Subcutaneous abdominal adipose tissue (tissue), 5 donors: Measurements from ENCODE around the gene KIR2DL1.
"Not testable (repeated sequence)": the region's sequence is repeated elsewhere in the genome, so short reads cannot be mapped to it uniquely, and the experiment has no call there.

Experiments used
- H3K27ac ChIP-seq: one replicate; pipeline ENCODE4 v1.7.0; 2013; ENCODE audit warnings: low read depth, mild to moderate bottlenecking, inconsistent platforms, low read length, moderate library complexity
- H3K27me3 ChIP-seq, 5 donors: one replicate each; pipeline ENCODE4 v1.7.0; 2013; ENCODE audit warnings: low read length in 5 of 5, inconsistent platforms in 1 of 5; ENCODE audit not compliant: control insufficient read depth in 5 of 5, insufficient read depth in 4 of 5
- H3K36me3 ChIP-seq, 5 donors: one replicate each; pipeline ENCODE4 v1.7.0; 2013; ENCODE audit warnings: low read length in 5 of 5; ENCODE audit not compliant: control insufficient read depth in 5 of 5, insufficient read depth in 5 of 5
- H3K4me1 ChIP-seq, 5 donors: one replicate each; pipeline ENCODE4 v1.7.0; 2013; ENCODE audit warnings: low read length in 5 of 5, mild to moderate bottlenecking in 3 of 5, moderate library complexity in 1 of 5; ENCODE audit not compliant: control insufficient read depth in 5 of 5, insufficient read depth in 5 of 5
- H3K4me3 ChIP-seq, 5 donors: one replicate each; pipeline ENCODE4 v1.7.0; 2013; ENCODE audit warnings: low read length in 5 of 5, low read depth in 1 of 5
- H3K9ac ChIP-seq, 5 donors: one replicate each; pipeline ENCODE4 v1.7.0; 2013; ENCODE audit warnings: low read length in 5 of 5, mild to moderate bottlenecking in 4 of 5, moderate library complexity in 3 of 5
- H3K9me3 ChIP-seq, 5 donors: one replicate each; pipeline ENCODE4 v1.7.0; 2013; ENCODE audit warnings: low read length in 5 of 5; ENCODE audit not compliant: control insufficient read depth in 5 of 5
- donor health status: healthy.
- donor health status: healthy.
- donor health status: healthy.
- donor health status: healthy.
- donor health status: healthy.

The KIR2DL1 gene

GRCh38 chr19:54791476-54791875, 21.9 kb downstream of the KIR2DL1 start:
- Histone ChIP-seq H3K27me3 (peaks cover 0 to 2% (median 0%) of the 10 kb centered on the region in 5 donors), H3K9me3 (no peaks in the 10 kb centered on the region), H3K27ac (no peak overlapping the region), H3K36me3 (no peaks in the 10 kb centered on the region), H3K4me1 (peaks cover 0 to 7% (median 0%) of the 10 kb centered on the region in 5 donors), H3K4me3 (no peak overlapping the region), H3K9ac (no peak overlapping the region)

GRCh38 chr19:54792814-54793213, 23.2 kb downstream of the KIR2DL1 start:
- peak overlapping the region; percentile 48 to 65 (median 57) for H3K4me3 ChIP-seq
- H3K9me3 ChIP-seq: peaks cover 0 to 3% (median 0%) of the 10 kb centered on the region in 5 donors
- H3K4me1 ChIP-seq: peaks cover 0 to 12% (median 0%) of the 10 kb centered on the region in 5 donors
- no peak overlapping the region for H3K27ac ChIP-seq
- H3K36me3 ChIP-seq: no peaks in the 10 kb centered on the region
- H3K9ac ChIP-seq: peak overlapping the region in 4 of 5 donors; percentile 38 to 72 (median 56)
- H3K27me3 ChIP-seq: peaks cover 0 to 4% (median 0%) of the 10 kb centered on the region in 5 donors

- Histone ChIP-seq H3K9me3 (peaks cover 0 to 3% (median 0%) of the 10 kb centered on the region in 5 donors), H3K4me3 (no peak overlapping the region), H3K27ac (no peak overlapping the region), H3K36me3 (no peaks in the 10 kb centered on the region), H3K27me3 (peaks cover 0 to 4% (median 0%) of the 10 kb centered on the region in 5 donors), H3K9ac (no peak overlapping the region), H3K4me1 (peaks cover 0 to 12% (median 0%) of the 10 kb centered on the region in 5 donors)
These were observed 26.2 kb downstream of the KIR2DL1 start for GRCh38 chr19:54795758-54796157.

GRCh38 chr19:54803410-54803809, 33.8 kb downstream of the KIR2DL1 start, which contains the start of gene KIR2DL4:
Gene KIR2DL4 (plus strand): TSS chr19:54803610. CDS start chr19:54803652, 42 bp downstream.
- Histone ChIP-seq H3K27ac (no peak within 1 kb of the TSS), H3K9ac (no peak within 1 kb of the TSS), H3K4me1 (no peaks in the 10 kb centered on the region), H3K27me3 (peaks cover 0 to 11% (median 7%) of the 10 kb centered on the region in 5 donors), H3K36me3 (no peaks in the 10 kb centered on the region), H3K4me3 (no peak within 1 kb of the TSS), H3K9me3 (no peaks in the 10 kb centered on the region)

GRCh38 chr19:54804101-54804500, 34.5 kb downstream of the KIR2DL1 start:
- H3K27ac ChIP-seq: no peak overlapping the region
- H3K4me1 ChIP-seq: no peaks in the 10 kb centered on the region
- no peak overlapping the region for H3K4me3 ChIP-seq
- no peaks in the 10 kb centered on the region for H3K36me3 ChIP-seq
- peaks cover 0 to 3% (median 0%) of the 10 kb centered on the region in 5 donors for H3K9me3 ChIP-seq
- H3K9ac ChIP-seq: no peak overlapping the region
- peaks cover 0 to 11% (median 8%) of the 10 kb centered on the region in 5 donors for H3K27me3 ChIP-seq

- no peak overlapping the region for H3K4me3 ChIP-seq
- peaks cover 0 to 11% (median 8%) of the 10 kb centered on the region in 5 donors for H3K27me3 ChIP-seq
- no peaks in the 10 kb centered on the region for H3K4me1 ChIP-seq
These were observed 35.0 kb downstream of the KIR2DL1 start for GRCh38 chr19:54804571-54804970.

GRCh38 chr19:54805665-54806515, 36.3 kb downstream of the KIR2DL1 start:
- H3K4me3 ChIP-seq: no peak overlapping the region

More at GRCh38 chr19:54804571-54804970, 35.0 kb downstream of the KIR2DL1 start:
- Histone ChIP-seq H3K9ac (no peak overlapping the region), H3K27ac (no peak overlapping the region), H3K36me3 (no peaks in the 10 kb centered on the region), H3K9me3 (peaks cover 0 to 5% (median 0%) of the 10 kb centered on the region in 5 donors)

GRCh38 chr19:54806516-54806838, 36.9 kb downstream of the KIR2DL1 start:
- Histone ChIP-seq H3K27me3 (peaks cover 0 to 12% (median 9%) of the 10 kb centered on the region in 5 donors), H3K4me1 (no peaks in the 10 kb centered on the region), H3K9ac (no peak overlapping the region), H3K27ac (no peak overlapping the region), H3K36me3 (no peaks in the 10 kb centered on the region), H3K4me3 (no peak overlapping the region), H3K9me3 (peaks cover 0 to 5% (median 1%) of the 10 kb centered on the region in 5 donors)

More at GRCh38 chr19:54805665-54806515, 36.3 kb downstream of the KIR2DL1 start:
- Histone ChIP-seq H3K27ac (no peak overlapping the region), H3K9ac (no peak overlapping the region), H3K9me3 (peaks cover 0 to 5% (median 0%) of the 10 kb centered on the region in 5 donors), H3K27me3 (peaks cover 0 to 14% (median 8%) of the 10 kb centered on the region in 5 donors), H3K4me1 (no peaks in the 10 kb centered on the region), H3K36me3 (no peaks in the 10 kb centered on the region)

GRCh38 chr19:54814571-54814970, 45.0 kb downstream of the KIR2DL1 start:
- not testable (repeated sequence) for H3K4me1 ChIP-seq, H3K9ac ChIP-seq, H3K27ac ChIP-seq, H3K4me3 ChIP-seq, H3K36me3 ChIP-seq
- Histone ChIP-seq H3K27me3 (peaks cover 0 to 11% (median 0%) of the 10 kb centered on the region in 5 donors), H3K9me3 (peaks cover 0 to 13% (median 11%) of the 10 kb centered on the region in 5 donors)

- not testable (repeated sequence) for H3K4me1 ChIP-seq, H3K27me3 ChIP-seq, H3K36me3 ChIP-seq, H3K27ac ChIP-seq, H3K4me3 ChIP-seq, H3K9ac ChIP-seq
- peaks cover 0 to 13% (median 11%) of the 10 kb centered on the region in 5 donors for H3K9me3 ChIP-seq
These were observed 46.7 kb downstream of the KIR2DL1 start, which contains the start of gene KIR3DL1 for GRCh38 chr19:54816251-54816650. Gene KIR3DL1 (plus strand): TSS chr19:54816468.
